Keratinocyte (primary cell): ENCODE data around the gene LMNA. TPM values are rescaled to one million over a fixed set of nuclear protein-coding genes. Genes with fewer than 3 reads are reported as not detected.

Experiments
- DNase-seq: peaks from one replicate; pipeline ENCODE4 v3.0.0-alpha.2; 2011; ENCODE audit warnings: low read depth, missing footprints, low spot score
- FAIRE-seq: peaks from 2 replicates; lab custom pipeline; 2011; peaks lifted over from hg19 to GRCh38; lab: Jason Lieb, UNC
- H2AFZ ChIP-seq: 2 replicates; pipeline ENCODE4 v1.6.0; 2012; ENCODE audit warnings: low read length, control low read depth, inconsistent platforms; ENCODE audit not compliant: control insufficient read depth
- H3K27ac ChIP-seq: 2 replicates; pipeline ENCODE4 v1.5.1; 2011; ENCODE audit warnings: low read length; ENCODE audit not compliant: control insufficient read depth, insufficient read depth
- H3K27me3 ChIP-seq: 3 replicates; pipeline ENCODE4 v1.6.0; 2011; ENCODE audit warnings: low read length; ENCODE audit not compliant: control insufficient read depth, insufficient read depth; ENCODE audit errors: extremely low read depth
- H3K36me3 ChIP-seq, 2 experiments: 2 replicates in 1 of 2; 3 replicates in 1 of 2; pipeline ENCODE4 v1.5.1; 2011; ENCODE audit warnings: low read length in 2 of 2, mild to moderate bottlenecking in 1 of 2; ENCODE audit not compliant: control insufficient read depth in 2 of 2, insufficient read depth in 2 of 2; ENCODE audit errors: extremely low read depth in 1 of 2
- H3K4me1 ChIP-seq: 3 replicates; pipeline ENCODE4 v1.5.1; 2011; ENCODE audit warnings: low read length; ENCODE audit not compliant: control insufficient read depth, insufficient read depth; ENCODE audit errors: extremely low read depth
- H3K4me2 ChIP-seq: 3 replicates; pipeline ENCODE4 v1.6.0; 2011; ENCODE audit warnings: low read depth, low read length; ENCODE audit not compliant: control insufficient read depth, insufficient read depth; ENCODE audit errors: extremely low read depth
- H3K4me3 ChIP-seq, 3 experiments: fragments of 200-600 bp in 1 of 3; sonication (generic) in 1 of 3; 2 replicates in 2 of 3; 3 replicates in 1 of 3; pipeline ENCODE4 v1.5.1; 2011 to 2016; ENCODE audit warnings: low read length in 3 of 3, mild to moderate bottlenecking in 3 of 3, control low read depth in 2 of 3, inconsistent platforms in 1 of 3, low read depth in 1 of 3, mixed read lengths in 1 of 3, mixed run types in 1 of 3, moderate library complexity in 1 of 3; ENCODE audit not compliant: control insufficient read depth in 2 of 3, insufficient read depth in 2 of 3; ENCODE audit errors: extremely low read depth in 1 of 3
- H3K79me2 ChIP-seq: 2 replicates; pipeline ENCODE4 v1.6.0; 2012; ENCODE audit warnings: low read length; ENCODE audit not compliant: control insufficient read depth, insufficient read depth
- H3K9ac ChIP-seq: 3 replicates; pipeline ENCODE4 v1.6.0; 2011; ENCODE audit warnings: low read length; ENCODE audit not compliant: control insufficient read depth, insufficient read depth; ENCODE audit errors: extremely low read depth
- H3K9me1 ChIP-seq: 3 replicates; pipeline ENCODE4 v1.6.0; 2011; ENCODE audit warnings: low read length; ENCODE audit not compliant: control insufficient read depth, insufficient read depth; ENCODE audit errors: extremely low read depth
- H3K9me3 ChIP-seq: 2 replicates; pipeline ENCODE4 v1.5.1; 2012; ENCODE audit warnings: low read depth, low read length; ENCODE audit not compliant: control insufficient read depth
- H4K20me1 ChIP-seq: 3 replicates; pipeline ENCODE4 v1.6.0; 2011; ENCODE audit warnings: low read length; ENCODE audit not compliant: control insufficient read depth, insufficient read depth; ENCODE audit errors: extremely low read depth
- EZH2 ChIP-seq: IDR thresholded peaks from one replicate; pipeline ENCODE4 v1.6.1; 2012; ENCODE audit warnings: inconsistent platforms, mild to moderate bottlenecking, low read length, moderate library complexity
- dilution Hi-C: fragments of 300-500 bp; cut with MboI; formaldehyde crosslinking; loops from one replicate; pipeline ENCODE4 v1.7.0; 2020; ENCODE audit warnings: low sequenced_read_pairs; ENCODE audit not compliant: extremely low pct_ligation_motif_present
- polyA plus RNA-seq, 5 experiments: library from polyadenylated mRNA; depleted of rRNA in 3 of 5; stranded (reverse) in 3 of 5; stranded (forward) in 1 of 5; unstranded in 1 of 5; fragments of >200 nt; gene quantifications; 1 replicate in 1 of 5; 2 replicates in 3 of 5; 3 replicates in 1 of 5; pipeline versions ENCODE4 v1.2.1 to v1.2.3, GENCODE V29; 2011 to 2012; ENCODE audit warnings: missing spikeins in 2 of 5, low read depth in 1 of 5, low replicate concordance in 1 of 5
- TF ChIP-seq, protein P1 (sequence below), 3 experiments: IDR thresholded peaks in 1 of 3; conservative IDR thresholded peaks in 1 of 3; optimal IDR thresholded peaks in 1 of 3; 2 replicates in 2 of 3; 3 replicates in 1 of 3; pipeline versions ENCODE3 to v1.5.1; 2011; ENCODE audit warnings: low read length in 3 of 3, mild to moderate bottlenecking in 3 of 3, moderate library complexity in 2 of 3, control low read depth in 1 of 3, inconsistent platforms in 1 of 3; ENCODE audit not compliant: insufficient read depth in 2 of 3; ENCODE audit errors: extremely low read depth in 1 of 3

The LMNA gene
- polyA plus RNA-seq, 1 donor (not counting 4 experiments of a cell fraction or from before 2014, with no cell fraction given): 444 TPM

DNA sequence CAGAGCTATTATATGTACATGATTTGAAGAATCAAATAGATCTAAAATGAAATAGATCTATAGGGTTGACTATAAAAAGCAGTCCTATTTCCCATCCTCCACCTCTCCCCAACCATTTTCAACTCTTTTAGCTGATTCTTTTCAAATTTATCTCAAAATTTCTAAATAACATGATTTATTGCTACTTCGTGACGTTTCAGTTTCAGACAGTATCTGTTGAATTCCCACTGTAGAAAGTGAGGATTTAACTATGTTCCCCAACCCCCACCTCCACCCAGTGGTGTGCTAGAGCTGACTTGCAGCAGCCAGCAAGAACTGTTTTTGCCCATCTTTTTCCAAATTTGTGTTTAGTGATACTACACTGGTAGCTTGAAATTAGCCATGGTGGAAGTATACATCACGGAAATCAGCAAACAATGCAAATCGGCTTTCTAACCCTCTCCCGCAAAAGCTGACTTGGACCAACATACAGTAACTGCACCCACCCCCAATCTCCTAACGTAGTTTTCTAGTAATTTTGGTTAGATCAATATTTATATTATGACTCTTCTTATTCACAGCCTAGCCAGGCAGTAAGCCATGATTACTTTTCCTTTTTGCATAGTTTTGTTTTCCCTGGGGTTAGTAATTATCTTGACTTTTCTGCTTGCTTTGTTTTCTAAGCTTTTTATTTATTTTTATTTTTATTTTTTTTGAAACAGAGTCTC lies 49.8 kb downstream of the LMNA start:
- Histone ChIP-seq H3K4me3 (no peak overlapping the region), H3K27me3 (no peaks in the 10 kb centered on the region), H3K79me2 (no peaks in the 10 kb centered on the region), H3K4me2 (no peak overlapping the region), H3K27ac (no peak overlapping the region), H2AFZ (no peak overlapping the region), H3K9ac (no peak overlapping the region), H3K9me1 (no peaks in the 10 kb centered on the region), H3K36me3 (peaks cover 4 to 10% of the 10 kb centered on the region in 2 experiments), H3K9me3 (no peaks in the 10 kb centered on the region), H4K20me1 (no peaks in the 10 kb centered on the region), H3K4me1 (no peaks in the 10 kb centered on the region)
- dilution Hi-C loops: no loop called here
- FAIRE-seq: no peak
- no peak for TF ChIP-seq EZH2
- TF ChIP-seq, protein P1, sequence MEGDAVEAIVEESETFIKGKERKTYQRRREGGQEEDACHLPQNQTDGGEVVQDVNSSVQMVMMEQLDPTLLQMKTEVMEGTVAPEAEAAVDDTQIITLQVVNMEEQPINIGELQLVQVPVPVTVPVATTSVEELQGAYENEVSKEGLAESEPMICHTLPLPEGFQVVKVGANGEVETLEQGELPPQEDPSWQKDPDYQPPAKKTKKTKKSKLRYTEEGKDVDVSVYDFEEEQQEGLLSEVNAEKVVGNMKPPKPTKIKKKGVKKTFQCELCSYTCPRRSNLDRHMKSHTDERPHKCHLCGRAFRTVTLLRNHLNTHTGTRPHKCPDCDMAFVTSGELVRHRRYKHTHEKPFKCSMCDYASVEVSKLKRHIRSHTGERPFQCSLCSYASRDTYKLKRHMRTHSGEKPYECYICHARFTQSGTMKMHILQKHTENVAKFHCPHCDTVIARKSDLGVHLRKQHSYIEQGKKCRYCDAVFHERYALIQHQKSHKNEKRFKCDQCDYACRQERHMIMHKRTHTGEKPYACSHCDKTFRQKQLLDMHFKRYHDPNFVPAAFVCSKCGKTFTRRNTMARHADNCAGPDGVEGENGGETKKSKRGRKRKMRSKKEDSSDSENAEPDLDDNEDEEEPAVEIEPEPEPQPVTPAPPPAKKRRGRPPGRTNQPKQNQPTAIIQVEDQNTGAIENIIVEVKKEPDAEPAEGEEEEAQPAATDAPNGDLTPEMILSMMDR (optimal IDR thresholded peaks at IDR 0.05 in 1 of 3, IDR thresholded peaks at IDR 0.05 in 1 of 3, conservative IDR thresholded peaks at IDR 0.05 in 1 of 3; ENCODE audit: extremely low read depth in 1 of 3, insufficient read depth in 2 of 3, low read length in 3 of 3): no peak
- no peak for DNase-seq

DNA sequence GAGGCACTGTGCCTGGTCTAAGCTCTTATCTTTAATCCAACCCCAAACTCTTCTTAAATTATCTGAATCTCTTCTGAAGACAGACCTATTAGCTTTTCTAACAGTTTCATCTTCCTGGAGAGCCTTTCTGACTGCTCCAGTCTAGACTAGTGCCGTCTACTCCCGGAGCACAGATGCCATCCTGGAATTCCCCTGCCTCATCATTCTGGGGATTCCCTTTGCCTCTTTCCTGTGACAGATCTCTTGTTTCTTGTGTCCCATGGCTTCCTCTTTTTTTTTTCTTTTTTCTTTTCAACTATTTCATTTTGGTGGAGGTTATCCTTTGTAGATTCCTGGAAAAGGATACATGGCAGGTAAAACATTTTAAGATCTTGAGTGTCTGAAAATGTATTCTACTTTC lies 50.6 kb downstream of the LMNA start:
- dilution Hi-C loops: no loop called here
- no peak overlapping the region for H3K4me2 ChIP-seq
- TF ChIP-seq, protein P1 (optimal IDR thresholded peaks at IDR 0.05 in 1 of 3, IDR thresholded peaks at IDR 0.05 in 1 of 3, conservative IDR thresholded peaks at IDR 0.05 in 1 of 3; ENCODE audit: extremely low read depth in 1 of 3, insufficient read depth in 2 of 3, low read length in 3 of 3): no peak
- no peak for TF ChIP-seq EZH2
- no peaks in the 10 kb centered on the region for H3K9me3 ChIP-seq
- no peaks in the 10 kb centered on the region for H3K4me1 ChIP-seq
- no peaks in the 10 kb centered on the region for H3K27me3 ChIP-seq
- no peaks in the 10 kb centered on the region for H3K79me2 ChIP-seq
- no peak overlapping the region for H3K9ac ChIP-seq
- H2AFZ ChIP-seq: no peak overlapping the region
- no peaks in the 10 kb centered on the region for H3K9me1 ChIP-seq
- no peaks in the 10 kb centered on the region for H4K20me1 ChIP-seq
- no peak for DNase-seq
- no peak for FAIRE-seq
- H3K4me3 ChIP-seq: no peak overlapping the region
- H3K36me3 ChIP-seq: peaks cover 3 to 7% of the 10 kb centered on the region in 2 experiments
- H3K27ac ChIP-seq: no peak overlapping the region
